Astrocyte of the spinal cord (primary cell): Measurements from ENCODE around the gene OR51B5.

ENCODE experiments used
- DNase-seq: peaks from one replicate; pipeline ENCODE4 v3.0.0; 2011; ENCODE audit warnings: low read depth, low spot score
- H3K4me3 ChIP-seq: 2 replicates; pipeline ENCODE4 v1.5.1; 2011; ENCODE audit warnings: low read depth, mild to moderate bottlenecking, low read length, moderate library complexity
- in situ Hi-C: cut with HindIII; loops from 2 replicates; pipeline ENCODE4 v1.10.0; 2017; ENCODE audit warnings: low sequenced_read_pairs
- TF ChIP-seq, protein P1 (sequence below): IDR thresholded peaks from 2 replicates; pipeline ENCODE4 v1.5.1; 2012; ENCODE audit warnings: low read depth, mild to moderate bottlenecking, low read length, inconsistent platforms

OR51B5 gene

DNA sequence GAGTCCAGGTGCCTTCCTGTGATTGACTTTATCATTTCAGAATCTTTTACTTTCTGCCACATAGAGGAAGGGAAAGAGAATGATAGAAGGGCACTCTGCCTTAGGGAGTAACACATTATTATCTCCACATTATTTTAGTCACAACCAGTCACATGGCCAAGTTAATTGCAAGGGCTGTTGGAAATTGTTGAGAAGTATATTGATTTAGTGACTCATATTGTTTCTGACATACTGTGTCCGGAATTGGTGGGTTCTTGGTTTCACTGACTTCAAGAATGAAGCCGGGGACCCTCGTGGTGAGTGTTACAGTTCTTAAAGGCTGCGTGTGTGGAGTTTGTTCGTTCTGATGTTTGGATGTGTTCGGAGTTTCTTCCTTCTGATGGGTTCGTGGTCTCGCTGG is 50.3 kb downstream of the OR51B5 start:
- in situ Hi-C loops, result no loop called here
- DNase-seq, result no peak
- TF ChIP-seq, protein P1, sequence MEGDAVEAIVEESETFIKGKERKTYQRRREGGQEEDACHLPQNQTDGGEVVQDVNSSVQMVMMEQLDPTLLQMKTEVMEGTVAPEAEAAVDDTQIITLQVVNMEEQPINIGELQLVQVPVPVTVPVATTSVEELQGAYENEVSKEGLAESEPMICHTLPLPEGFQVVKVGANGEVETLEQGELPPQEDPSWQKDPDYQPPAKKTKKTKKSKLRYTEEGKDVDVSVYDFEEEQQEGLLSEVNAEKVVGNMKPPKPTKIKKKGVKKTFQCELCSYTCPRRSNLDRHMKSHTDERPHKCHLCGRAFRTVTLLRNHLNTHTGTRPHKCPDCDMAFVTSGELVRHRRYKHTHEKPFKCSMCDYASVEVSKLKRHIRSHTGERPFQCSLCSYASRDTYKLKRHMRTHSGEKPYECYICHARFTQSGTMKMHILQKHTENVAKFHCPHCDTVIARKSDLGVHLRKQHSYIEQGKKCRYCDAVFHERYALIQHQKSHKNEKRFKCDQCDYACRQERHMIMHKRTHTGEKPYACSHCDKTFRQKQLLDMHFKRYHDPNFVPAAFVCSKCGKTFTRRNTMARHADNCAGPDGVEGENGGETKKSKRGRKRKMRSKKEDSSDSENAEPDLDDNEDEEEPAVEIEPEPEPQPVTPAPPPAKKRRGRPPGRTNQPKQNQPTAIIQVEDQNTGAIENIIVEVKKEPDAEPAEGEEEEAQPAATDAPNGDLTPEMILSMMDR, result no peak
- no peak overlapping the region for H3K4me3 ChIP-seq
